A549 (cell line): ENCODE measurements around the gene LRRC9. TPM values are rescaled to one million over a fixed set of nuclear protein-coding genes. Genes with fewer than 3 reads are reported as not detected.

Experiments used
- BHLHE40 ChIP-seq: IDR thresholded peaks from 2 replicates; pipeline ENCODE4 v1.6.1; 2012; ENCODE audit warnings: low read depth, low read length, inconsistent platforms
- CEBPB ChIP-seq, 2 experiments: fragments of >200 bp in 1 of 2; sonication (Bioruptor Twin) in 1 of 2; formaldehyde crosslinking in 1 of 2; IDR thresholded peaks; 2 replicates each; pipeline ENCODE4 v1.6.1; 2012 to 2016
- CHD4 ChIP-seq: fragments of 200-600 bp; sonication (generic); IDR thresholded peaks from 2 replicates; pipeline ENCODE4 v1.6.1; 2016; ENCODE audit warnings: antibody characterized with exemption, mild to moderate bottlenecking, borderline replicate concordance
- EHF ChIP-seq: fragments of 250-450 bp; sonication (Bioruptor Pico); IDR thresholded peaks from 2 replicates; pipeline ENCODE4 v1.5.0; 2020; ENCODE audit warnings: mild to moderate bottlenecking
- FOXS1 ChIP-seq: fragments of 250-450 bp; sonication (Bioruptor Pico); IDR thresholded peaks from 2 replicates; pipeline ENCODE4 v1.5.0; 2020; ENCODE audit warnings: mild to moderate bottlenecking, moderate library complexity
- HDAC2 ChIP-seq: fragments of 200-600 bp; sonication (generic); IDR thresholded peaks from 2 replicates; pipeline ENCODE4 v1.6.1; 2016
- HEYL ChIP-seq: fragments of 250-450 bp; sonication (Bioruptor Pico); IDR thresholded peaks from 2 replicates; pipeline ENCODE4 v1.8.0; 2021; ENCODE audit warnings: mild to moderate bottlenecking, moderate library complexity
- HOXA7 ChIP-seq: fragments of 250-450 bp; sonication (Bioruptor Pico); IDR thresholded peaks from 2 replicates; pipeline ENCODE4 v1.5.0; 2020; ENCODE audit warnings: mild to moderate bottlenecking, moderate library complexity
- HOXB13 ChIP-seq: fragments of 250-450 bp; sonication (Bioruptor Pico); IDR thresholded peaks from 2 replicates; pipeline ENCODE4 v1.5.0; 2020; ENCODE audit warnings: low read depth, mild to moderate bottlenecking, moderate library complexity
- JUN ChIP-seq, 2 experiments: fragments of >200 bp; sonication (Bioruptor Twin); formaldehyde crosslinking; IDR thresholded peaks; 2 replicates in 1 of 2; 3 replicates in 1 of 2; pipeline ENCODE4 v1.6.1; 2016 to 2017
- KDM1A ChIP-seq: fragments of 200-600 bp; sonication (generic); IDR thresholded peaks from 2 replicates; pipeline ENCODE4 v1.6.1; 2016; ENCODE audit warnings: low read depth, mild to moderate bottlenecking
- MAZ ChIP-seq: fragments of 150-350 bp; IDR thresholded peaks from 2 replicates; pipeline ENCODE4 v1.6.1; 2014; ENCODE audit warnings: antibody characterized with exemption, low read depth, low read length, borderline replicate concordance
- MYC ChIP-seq: IDR thresholded peaks from 2 replicates; pipeline ENCODE4 v1.6.1; 2012; ENCODE audit warnings: mild to moderate bottlenecking, inconsistent platforms, low read length, improper control_type of control experiment, borderline replicate concordance
- NFE2L2 ChIP-seq: fragments of 150-350 bp; conservative IDR thresholded peaks from 2 replicates; pipeline ENCODE4 v1.6.1; 2014; ENCODE audit warnings: low read length
- NPAS2 ChIP-seq: fragments of 250-450 bp; sonication (Bioruptor Pico); IDR thresholded peaks from 2 replicates; pipeline ENCODE4 v1.8.0; 2022; ENCODE audit warnings: mild to moderate bottlenecking, moderate library complexity, borderline replicate concordance
- NR3C1 ChIP-seq: fragments of >200 bp; sonication (Bioruptor Twin); formaldehyde crosslinking; IDR thresholded peaks from 3 replicates; pipeline ENCODE4 v1.6.1; 2017
- POLR2A ChIP-seq: IDR thresholded peaks from 2 replicates; pipeline ENCODE4 v1.6.1; 2012; ENCODE audit warnings: mild to moderate bottlenecking, low read length
- POLR2AphosphoS2 ChIP-seq: conservative IDR thresholded peaks from 2 replicates; pipeline ENCODE4 v1.6.1; 2012; ENCODE audit warnings: low read length, improper control_type of control experiment, inconsistent platforms
- RAD21 ChIP-seq, 2 experiments: fragments of >200 bp in 1 of 2; sonication (Bioruptor Twin) in 1 of 2; formaldehyde crosslinking in 1 of 2; IDR thresholded peaks in 1 of 2; conservative IDR thresholded peaks in 1 of 2; 2 replicates in 1 of 2; 3 replicates in 1 of 2; pipeline ENCODE4 v1.6.1; 2012 to 2018; ENCODE audit warnings: inconsistent platforms in 1 of 2
- RFX5 ChIP-seq: fragments of 450-650 bp; IDR thresholded peaks from 2 replicates; pipeline ENCODE4 v1.7.1; 2014; ENCODE audit warnings: antibody characterized with exemption, mild to moderate bottlenecking, moderate library complexity
- RNF2 ChIP-seq: fragments of 200-600 bp; sonication (generic); IDR thresholded peaks from 2 replicates; pipeline ENCODE4 v1.6.1; 2016; ENCODE audit warnings: low read depth, mild to moderate bottlenecking, antibody characterized with exemption, moderate library complexity, borderline replicate concordance
- ZSCAN20 ChIP-seq: fragments of 250-450 bp; sonication (Bioruptor Pico); IDR thresholded peaks from 2 replicates; pipeline ENCODE4 v1.8.0; 2022; ENCODE audit warnings: mild to moderate bottlenecking, moderate library complexity
- polyA plus RNA-seq, 4 experiments: library from polyadenylated mRNA; depleted of rRNA in 3 of 4; stranded (reverse); fragments of >200 nt; fragmentation: RNase III in 1 of 4; extraction: RNeasy Plus Mini Kit Qiagen cat#74134 plus additional on column Dnase treatment in 1 of 4; gene quantifications; 2 replicates in 3 of 4; 3 replicates in 1 of 4; pipeline ENCODE4 v1.2.3, GENCODE V29; 2011 to 2017
- TF ChIP-seq, protein P1 (sequence below): fragments of 250-450 bp; sonication (Bioruptor Pico); IDR thresholded peaks from 2 replicates; pipeline ENCODE4 v1.5.0; 2020; ENCODE audit warnings: low read depth, mild to moderate bottlenecking, moderate library complexity
- TF ChIP-seq, protein P2 (sequence below): fragments of 250-450 bp; sonication (Bioruptor Pico); IDR thresholded peaks from 2 replicates; pipeline ENCODE4 v1.5.0; 2021; ENCODE audit warnings: mild to moderate bottlenecking, moderate library complexity, borderline replicate concordance
- TF ChIP-seq, protein P3 (sequence below): fragments of 150-350 bp; IDR thresholded peaks from 2 replicates; pipeline ENCODE4 v1.6.1; 2014; ENCODE audit warnings: low read depth, mild to moderate bottlenecking, low read length
- TF ChIP-seq, protein P4 (sequence below): IDR thresholded peaks from 2 replicates; pipeline ENCODE4 v1.6.1; 2012; ENCODE audit warnings: low read depth, borderline replicate concordance
- TF ChIP-seq, protein P5 (sequence below): fragments of >200 bp; sonication (Bioruptor Twin); formaldehyde crosslinking; IDR thresholded peaks from 3 replicates; pipeline ENCODE4 v1.5.1; 2016
- TF ChIP-seq, protein P6 (sequence below): IDR thresholded peaks from 2 replicates; pipeline ENCODE4 v1.6.1; 2012
- TF ChIP-seq, protein P7 (sequence below): fragments of >200 bp; sonication (Bioruptor Twin); formaldehyde crosslinking; IDR thresholded peaks from 2 replicates; pipeline ENCODE4 v1.6.1; 2016
- TF ChIP-seq, protein P8 (sequence below): fragments of >200 bp; sonication (Bioruptor Twin); formaldehyde crosslinking; IDR thresholded peaks from 3 replicates; pipeline ENCODE4 v1.6.1; 2016
- TF ChIP-seq, protein P9 (sequence below): IDR thresholded peaks from 2 replicates; pipeline ENCODE4 v1.6.1; 2012

LRRC9 gene
- polyA plus RNA-seq, 2 of the 4 experiments (the other 2 are of a cell fraction), result not detected

DNA sequence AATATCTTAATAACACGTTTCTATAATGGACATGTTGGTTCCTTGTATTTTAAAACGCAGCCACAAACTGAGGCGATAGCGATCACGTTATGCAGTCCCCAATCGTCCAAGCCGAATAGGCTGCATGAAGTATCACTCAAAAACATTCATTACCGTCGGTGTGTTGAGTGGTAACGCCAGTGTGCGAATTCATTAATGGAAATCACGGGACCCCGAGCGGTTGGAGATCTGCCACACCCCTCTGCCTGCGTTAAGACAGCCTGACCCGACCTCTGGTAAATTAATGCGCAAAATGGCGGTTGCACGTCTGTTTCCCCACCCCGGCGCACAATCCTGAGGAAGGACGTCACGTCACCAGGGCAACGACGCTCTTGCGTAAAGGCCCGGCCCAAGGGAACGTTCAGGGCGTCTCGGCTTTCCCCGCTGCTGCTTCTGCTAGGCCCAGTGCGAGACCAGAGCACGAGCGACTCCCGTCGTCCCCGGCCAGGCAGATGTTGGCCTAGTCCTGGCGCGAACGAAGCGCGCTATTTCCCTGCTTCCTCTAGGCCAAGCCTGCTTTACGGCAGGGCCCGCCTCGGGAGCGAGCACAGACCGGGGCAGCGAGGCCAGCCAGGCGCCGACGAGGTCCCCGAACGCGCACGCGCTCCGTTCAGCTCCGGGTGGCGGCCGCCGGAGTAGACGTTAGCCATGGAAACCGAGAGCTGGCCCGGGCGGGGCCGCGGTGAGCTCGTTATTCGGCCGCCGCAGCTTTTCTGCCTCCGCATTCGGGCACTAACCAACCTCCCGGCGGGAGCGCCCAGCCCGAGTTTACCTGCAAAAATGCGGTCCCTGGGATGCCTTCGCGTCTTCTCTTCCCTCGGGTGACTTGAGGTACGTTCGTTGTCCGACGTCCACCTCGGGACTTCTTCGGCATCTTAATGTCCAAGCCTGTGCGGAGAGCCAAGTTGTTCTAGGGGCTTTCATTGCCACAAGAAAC, 171.9 kb downstream of the LRRC9 start, which contains the start of gene PCNX4 (continued):
- no peak for TF ChIP-seq NFE2L2
- TF ChIP-seq, protein P1, sequence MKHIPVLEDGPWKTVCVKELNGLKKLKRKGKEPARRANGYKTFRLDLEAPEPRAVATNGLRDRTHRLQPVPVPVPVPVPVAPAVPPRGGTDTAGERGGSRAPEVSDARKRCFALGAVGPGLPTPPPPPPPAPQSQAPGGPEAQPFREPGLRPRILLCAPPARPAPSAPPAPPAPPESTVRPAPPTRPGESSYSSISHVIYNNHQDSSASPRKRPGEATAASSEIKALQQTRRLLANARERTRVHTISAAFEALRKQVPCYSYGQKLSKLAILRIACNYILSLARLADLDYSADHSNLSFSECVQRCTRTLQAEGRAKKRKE (CRISPR knock-in tag), result no peak
- no peak for TF ChIP-seq HEYL (CRISPR knock-in tag)
- TF ChIP-seq, protein P2, sequence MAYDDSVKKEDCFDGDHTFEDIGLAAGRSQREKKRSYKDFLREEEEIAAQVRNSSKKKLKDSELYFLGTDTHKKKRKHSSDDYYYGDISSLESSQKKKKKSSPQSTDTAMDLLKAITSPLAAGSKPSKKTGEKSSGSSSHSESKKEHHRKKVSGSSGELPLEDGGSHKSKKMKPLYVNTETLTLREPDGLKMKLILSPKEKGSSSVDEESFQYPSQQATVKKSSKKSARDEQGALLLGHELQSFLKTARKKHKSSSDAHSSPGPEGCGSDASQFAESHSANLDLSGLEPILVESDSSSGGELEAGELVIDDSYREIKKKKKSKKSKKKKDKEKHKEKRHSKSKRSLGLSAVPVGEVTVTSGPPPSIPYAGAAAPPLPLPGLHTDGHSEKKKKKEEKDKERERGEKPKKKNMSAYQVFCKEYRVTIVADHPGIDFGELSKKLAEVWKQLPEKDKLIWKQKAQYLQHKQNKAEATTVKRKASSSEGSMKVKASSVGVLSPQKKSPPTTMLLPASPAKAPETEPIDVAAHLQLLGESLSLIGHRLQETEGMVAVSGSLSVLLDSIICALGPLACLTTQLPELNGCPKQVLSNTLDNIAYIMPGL, result peak; percentile 60; the same call in 1 of the 2 replicates
- peak; percentile 66 to 91; a peak in 3 of 4 replicates for TF ChIP-seq CEBPB (IDR thresholded peaks at IDR 0.05)
- TF ChIP-seq, protein P3, sequence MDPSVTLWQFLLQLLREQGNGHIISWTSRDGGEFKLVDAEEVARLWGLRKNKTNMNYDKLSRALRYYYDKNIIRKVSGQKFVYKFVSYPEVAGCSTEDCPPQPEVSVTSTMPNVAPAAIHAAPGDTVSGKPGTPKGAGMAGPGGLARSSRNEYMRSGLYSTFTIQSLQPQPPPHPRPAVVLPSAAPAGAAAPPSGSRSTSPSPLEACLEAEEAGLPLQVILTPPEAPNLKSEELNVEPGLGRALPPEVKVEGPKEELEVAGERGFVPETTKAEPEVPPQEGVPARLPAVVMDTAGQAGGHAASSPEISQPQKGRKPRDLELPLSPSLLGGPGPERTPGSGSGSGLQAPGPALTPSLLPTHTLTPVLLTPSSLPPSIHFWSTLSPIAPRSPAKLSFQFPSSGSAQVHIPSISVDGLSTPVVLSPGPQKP, result no peak
- 0 out of 2 replicates have a peak, but pooled peaks have one; percentile 33 for TF ChIP-seq RFX5
- TF ChIP-seq POLR2A, result peak; percentile 95
- no peak for TF ChIP-seq NR3C1
- no peak for TF ChIP-seq MAZ
- no peak for TF ChIP-seq ZSCAN20
- 0 out of 2 replicates have a peak, but pooled peaks have one; percentile 34 for TF ChIP-seq KDM1A
- TF ChIP-seq FOXS1 (CRISPR knock-in tag), result no peak
- peak; percentile 82 to 94; a peak in 4 of 5 replicates for TF ChIP-seq JUN (IDR thresholded peaks at IDR 0.05)
- TF ChIP-seq, protein P4, sequence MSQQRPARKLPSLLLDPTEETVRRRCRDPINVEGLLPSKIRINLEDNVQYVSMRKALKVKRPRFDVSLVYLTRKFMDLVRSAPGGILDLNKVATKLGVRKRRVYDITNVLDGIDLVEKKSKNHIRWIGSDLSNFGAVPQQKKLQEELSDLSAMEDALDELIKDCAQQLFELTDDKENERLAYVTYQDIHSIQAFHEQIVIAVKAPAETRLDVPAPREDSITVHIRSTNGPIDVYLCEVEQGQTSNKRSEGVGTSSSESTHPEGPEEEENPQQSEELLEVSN, result peak; percentile 83
- no peak for TF ChIP-seq RAD21 (conservative IDR thresholded peaks at IDR 0.05 in 1 of 2, IDR thresholded peaks at IDR 0.05 in 1 of 2)
- TF ChIP-seq HOXB13, result no peak
- peak; percentile 92 for TF ChIP-seq MYC
- TF ChIP-seq, protein P5, sequence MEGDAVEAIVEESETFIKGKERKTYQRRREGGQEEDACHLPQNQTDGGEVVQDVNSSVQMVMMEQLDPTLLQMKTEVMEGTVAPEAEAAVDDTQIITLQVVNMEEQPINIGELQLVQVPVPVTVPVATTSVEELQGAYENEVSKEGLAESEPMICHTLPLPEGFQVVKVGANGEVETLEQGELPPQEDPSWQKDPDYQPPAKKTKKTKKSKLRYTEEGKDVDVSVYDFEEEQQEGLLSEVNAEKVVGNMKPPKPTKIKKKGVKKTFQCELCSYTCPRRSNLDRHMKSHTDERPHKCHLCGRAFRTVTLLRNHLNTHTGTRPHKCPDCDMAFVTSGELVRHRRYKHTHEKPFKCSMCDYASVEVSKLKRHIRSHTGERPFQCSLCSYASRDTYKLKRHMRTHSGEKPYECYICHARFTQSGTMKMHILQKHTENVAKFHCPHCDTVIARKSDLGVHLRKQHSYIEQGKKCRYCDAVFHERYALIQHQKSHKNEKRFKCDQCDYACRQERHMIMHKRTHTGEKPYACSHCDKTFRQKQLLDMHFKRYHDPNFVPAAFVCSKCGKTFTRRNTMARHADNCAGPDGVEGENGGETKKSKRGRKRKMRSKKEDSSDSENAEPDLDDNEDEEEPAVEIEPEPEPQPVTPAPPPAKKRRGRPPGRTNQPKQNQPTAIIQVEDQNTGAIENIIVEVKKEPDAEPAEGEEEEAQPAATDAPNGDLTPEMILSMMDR, result no peak
- TF ChIP-seq POLR2AphosphoS2, result no peak
- TF ChIP-seq RNF2, result no peak
- TF ChIP-seq, protein P6, sequence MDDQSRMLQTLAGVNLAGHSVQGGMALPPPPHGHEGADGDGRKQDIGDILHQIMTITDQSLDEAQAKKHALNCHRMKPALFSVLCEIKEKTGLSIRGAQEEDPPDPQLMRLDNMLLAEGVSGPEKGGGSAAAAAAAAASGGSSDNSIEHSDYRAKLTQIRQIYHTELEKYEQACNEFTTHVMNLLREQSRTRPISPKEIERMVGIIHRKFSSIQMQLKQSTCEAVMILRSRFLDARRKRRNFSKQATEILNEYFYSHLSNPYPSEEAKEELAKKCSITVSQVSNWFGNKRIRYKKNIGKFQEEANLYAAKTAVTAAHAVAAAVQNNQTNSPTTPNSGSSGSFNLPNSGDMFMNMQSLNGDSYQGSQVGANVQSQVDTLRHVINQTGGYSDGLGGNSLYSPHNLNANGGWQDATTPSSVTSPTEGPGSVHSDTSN, result peak; percentile 44; the same call in 1 of the 2 replicates
- TF ChIP-seq, protein P7, sequence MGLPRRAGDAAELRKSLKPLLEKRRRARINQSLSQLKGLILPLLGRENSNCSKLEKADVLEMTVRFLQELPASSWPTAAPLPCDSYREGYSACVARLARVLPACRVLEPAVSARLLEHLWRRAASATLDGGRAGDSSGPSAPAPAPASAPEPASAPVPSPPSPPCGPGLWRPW, result no peak
- no peak for TF ChIP-seq HOXA7 (CRISPR knock-in tag)
- 0 out of 2 replicates have a peak, but pooled peaks have one; percentile 50 for TF ChIP-seq HDAC2
- 0 out of 2 replicates have a peak, but pooled peaks have one; percentile 33 for TF ChIP-seq BHLHE40
- TF ChIP-seq, protein P8, sequence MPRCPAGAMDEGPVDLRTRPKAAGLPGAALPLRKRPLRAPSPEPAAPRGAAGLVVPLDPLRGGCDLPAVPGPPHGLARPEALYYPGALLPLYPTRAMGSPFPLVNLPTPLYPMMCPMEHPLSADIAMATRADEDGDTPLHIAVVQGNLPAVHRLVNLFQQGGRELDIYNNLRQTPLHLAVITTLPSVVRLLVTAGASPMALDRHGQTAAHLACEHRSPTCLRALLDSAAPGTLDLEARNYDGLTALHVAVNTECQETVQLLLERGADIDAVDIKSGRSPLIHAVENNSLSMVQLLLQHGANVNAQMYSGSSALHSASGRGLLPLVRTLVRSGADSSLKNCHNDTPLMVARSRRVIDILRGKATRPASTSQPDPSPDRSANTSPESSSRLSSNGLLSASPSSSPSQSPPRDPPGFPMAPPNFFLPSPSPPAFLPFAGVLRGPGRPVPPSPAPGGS, result peak; percentile 84; the same call in 2 of the 3 replicates
- no peak for TF ChIP-seq CHD4
- no peak for TF ChIP-seq EHF (CRISPR knock-in tag)
- no peak for TF ChIP-seq NPAS2 (CRISPR knock-in tag)
- TF ChIP-seq, protein P9, sequence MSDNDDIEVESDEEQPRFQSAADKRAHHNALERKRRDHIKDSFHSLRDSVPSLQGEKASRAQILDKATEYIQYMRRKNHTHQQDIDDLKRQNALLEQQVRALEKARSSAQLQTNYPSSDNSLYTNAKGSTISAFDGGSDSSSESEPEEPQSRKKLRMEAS, result peak; percentile 96
